HL-60 (cell line): ENCODE results near the gene ARSJ.

ENCODE experiments used
- DNase-seq, 2 experiments: peaks; one replicate each; pipeline ENCODE4 v3.0.0-alpha.2; 2010 to 2020; ENCODE audit warnings: low read depth in 1 of 2, low spot score in 1 of 2
- H3K27ac ChIP-seq: fragments of 250-450 bp; sonication (Bioruptor Pico); replicated peaks from 2 replicates; pipeline ENCODE4 v1.5.1; 2020; ENCODE audit warnings: mild to moderate bottlenecking, moderate library complexity
- H3K27me3 ChIP-seq: fragments of 250-450 bp; sonication (Bioruptor Pico); 2 replicates; pipeline ENCODE4 v1.5.1; 2021; ENCODE audit warnings: mild to moderate bottlenecking, moderate library complexity; ENCODE audit not compliant: insufficient read depth, poor library complexity, severe bottlenecking
- H3K4me3 ChIP-seq: replicated peaks from 2 replicates; pipeline ENCODE4 v1.5.1; 2011; ENCODE audit warnings: mild to moderate bottlenecking, control low read depth, low read length; ENCODE audit not compliant: insufficient read depth
- CTCF ChIP-seq: IDR thresholded peaks from one replicate; pipeline ENCODE4 v1.5.1; 2011; ENCODE audit warnings: low read length, control low read depth, inconsistent platforms; ENCODE audit not compliant: insufficient read depth
- GABPA ChIP-seq: IDR thresholded peaks from 2 replicates; pipeline ENCODE4 v1.6.1; 2012; ENCODE audit warnings: low read depth
- POLR2AphosphoS5 ChIP-seq: IDR thresholded peaks from 2 replicates; pipeline ENCODE4 v1.6.1; 2012; ENCODE audit warnings: low read depth
- REST ChIP-seq: IDR thresholded peaks from 2 replicates; pipeline ENCODE4 v1.6.1; 2012; ENCODE audit warnings: low read depth; ENCODE audit not compliant: insufficient replicate concordance
- SPI1 ChIP-seq: IDR thresholded peaks from 2 replicates; pipeline ENCODE4 v1.6.1; 2012; ENCODE audit warnings: low read depth, mild to moderate bottlenecking, borderline replicate concordance

ARSJ gene

GRCh38 chr4:113982181-113982580 lies 2.7 kb upstream of the ARSJ start:
- no peak overlapping the region for H3K4me3 ChIP-seq
- H3K27me3 ChIP-seq = peaks cover 13% of the 10 kb centered on the region
- no peak for DNase-seq
- TF ChIP-seq SPI1 = no peak
- H3K27ac ChIP-seq = no peak overlapping the region

GRCh38 chr4:113981591-113981990 lies 2.1 kb upstream of the ARSJ start:
- DNase-seq = no peak
- Histone ChIP-seq H3K27me3 (peaks cover 13% of the 10 kb centered on the region), H3K27ac (no peak overlapping the region), H3K4me3 (no peak overlapping the region)
- TF ChIP-seq CTCF (no peak), SPI1 (no peak), REST (no peak), POLR2AphosphoS5 (no peak), GABPA (no peak)

GRCh38 chr4:113979905-113980615 lies 613 bp upstream of the ARSJ start:
- Histone ChIP-seq H3K27ac (no peak overlapping the region), H3K4me3 (no peak overlapping the region), H3K27me3 (peaks cover 13% of the 10 kb centered on the region)
- TF ChIP-seq REST (no peak), CTCF (no peak), SPI1 (no peak), GABPA (no peak), POLR2AphosphoS5 (no peak)
- no peak for DNase-seq

GRCh38 chr4:113978561-113979147 lies 793 bp downstream of the ARSJ start:
- H3K27ac ChIP-seq = no peak overlapping the region
- no peak for DNase-seq
- TF ChIP-seq POLR2AphosphoS5 = no peak
- TF ChIP-seq SPI1 = no peak
- H3K4me3 ChIP-seq = no peak overlapping the region
- H3K27me3 ChIP-seq = peaks cover 13% of the 10 kb centered on the region
